ENCODE results near the gene LCA5.
"Not testable (repeated sequence)": the region's sequence is repeated elsewhere in the genome, so short reads cannot be mapped to it uniquely, and the experiment has no call there.

- TF ChIP-seq EZH2phosphoT487 (IDR thresholded peaks at IDR 0.05; ENCODE audit: borderline replicate concordance, low read length) = not testable (repeated sequence)
- TF ChIP-seq, protein P1, sequence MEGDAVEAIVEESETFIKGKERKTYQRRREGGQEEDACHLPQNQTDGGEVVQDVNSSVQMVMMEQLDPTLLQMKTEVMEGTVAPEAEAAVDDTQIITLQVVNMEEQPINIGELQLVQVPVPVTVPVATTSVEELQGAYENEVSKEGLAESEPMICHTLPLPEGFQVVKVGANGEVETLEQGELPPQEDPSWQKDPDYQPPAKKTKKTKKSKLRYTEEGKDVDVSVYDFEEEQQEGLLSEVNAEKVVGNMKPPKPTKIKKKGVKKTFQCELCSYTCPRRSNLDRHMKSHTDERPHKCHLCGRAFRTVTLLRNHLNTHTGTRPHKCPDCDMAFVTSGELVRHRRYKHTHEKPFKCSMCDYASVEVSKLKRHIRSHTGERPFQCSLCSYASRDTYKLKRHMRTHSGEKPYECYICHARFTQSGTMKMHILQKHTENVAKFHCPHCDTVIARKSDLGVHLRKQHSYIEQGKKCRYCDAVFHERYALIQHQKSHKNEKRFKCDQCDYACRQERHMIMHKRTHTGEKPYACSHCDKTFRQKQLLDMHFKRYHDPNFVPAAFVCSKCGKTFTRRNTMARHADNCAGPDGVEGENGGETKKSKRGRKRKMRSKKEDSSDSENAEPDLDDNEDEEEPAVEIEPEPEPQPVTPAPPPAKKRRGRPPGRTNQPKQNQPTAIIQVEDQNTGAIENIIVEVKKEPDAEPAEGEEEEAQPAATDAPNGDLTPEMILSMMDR (conservative IDR thresholded peaks at IDR 0.05; ENCODE audit: low read depth, low read length) = not testable (repeated sequence)
These were observed 40.7 kb upstream of the LCA5 start for GRCh38 chr6:79577926-79578325.
